ENCODE results near the gene CHST15.

GRCh38 chr10:124105045-124105444 lies 11.6 kb upstream of the CHST15 start:
- no peak for TF ChIP-seq CTCF (IDR thresholded peaks at IDR 0.05; ENCODE audit: poor library complexity, severe bottlenecking)
- no peak for TF ChIP-seq POLR2AphosphoS5 (IDR thresholded peaks at IDR 0.05)
- no peak for TF ChIP-seq RAD21 (conservative IDR thresholded peaks at IDR 0.05)
- TF ChIP-seq EP300 (conservative IDR thresholded peaks at IDR 0.05; ENCODE audit: poor library complexity, severe bottlenecking) = no peak
